Neuron (in vitro differentiated cells): ENCODE results near the gene SEC24D.

Experiments used
- H2AFZ ChIP-seq: one replicate; pipeline ENCODE4 v1.6.1; 2013; ENCODE audit warnings: low read depth, mild to moderate bottlenecking, inconsistent platforms, low read length, moderate library complexity
- H3K27me3 ChIP-seq: one replicate; pipeline ENCODE4 v1.6.1; 2013; ENCODE audit warnings: low read length; ENCODE audit not compliant: insufficient read depth
- H3K36me3 ChIP-seq: one replicate; pipeline ENCODE4 v1.6.1; 2013; ENCODE audit warnings: low read length; ENCODE audit not compliant: insufficient read depth
- H3K4me1 ChIP-seq: one replicate; pipeline ENCODE4 v1.6.1; 2013; ENCODE audit warnings: low read length; ENCODE audit not compliant: insufficient read depth
- H3K4me3 ChIP-seq: 2 replicates; pipeline ENCODE4 v1.5.1; 2013; ENCODE audit warnings: mild to moderate bottlenecking, low read length, moderate library complexity
- H3K9me3 ChIP-seq: one replicate; pipeline ENCODE4 v1.6.1; 2013; ENCODE audit warnings: low read length

The SEC24D gene

GRCh38 chr4:118742050-118742449 lies 93.9 kb downstream of the SEC24D start:
- Histone ChIP-seq H3K36me3 (peaks cover 2% of the 10 kb centered on the region), H3K9me3 (no peaks in the 10 kb centered on the region), H3K4me1 (peaks cover 16% of the 10 kb centered on the region), H3K27me3 (no peaks in the 10 kb centered on the region), H2AFZ (no peak overlapping the region), H3K4me3 (no peak overlapping the region)

- Histone ChIP-seq H3K36me3 (peaks cover 3% of the 10 kb centered on the region), H3K27me3 (no peaks in the 10 kb centered on the region), H3K9me3 (no peaks in the 10 kb centered on the region), H2AFZ (no peak overlapping the region), H3K4me3 (no peak overlapping the region), H3K4me1 (peaks cover 11% of the 10 kb centered on the region)
Observed at GRCh38 chr4:118741301-118741855, 94.5 kb downstream of the SEC24D start.

- Histone ChIP-seq H3K9me3 (no peaks in the 10 kb centered on the region), H3K4me3 (no peak overlapping the region)
Observed at GRCh38 chr4:118740869-118741268, 95.1 kb downstream of the SEC24D start.

GRCh38 chr4:118739022-118739713 lies 96.8 kb downstream of the SEC24D start:
- no peak overlapping the region for H3K4me3 ChIP-seq
- no peaks in the 10 kb centered on the region for H3K9me3 ChIP-seq
- H3K27me3 ChIP-seq: no peaks in the 10 kb centered on the region
- H2AFZ ChIP-seq: no peak overlapping the region
- peaks cover 9% of the 10 kb centered on the region for H3K4me1 ChIP-seq
- peaks cover 3% of the 10 kb centered on the region for H3K36me3 ChIP-seq

More at GRCh38 chr4:118740869-118741268, 95.1 kb downstream of the SEC24D start:
- no peaks in the 10 kb centered on the region for H3K27me3 ChIP-seq
- H3K4me1 ChIP-seq: peaks cover 9% of the 10 kb centered on the region
- no peak overlapping the region for H2AFZ ChIP-seq
- H3K36me3 ChIP-seq: peaks cover 3% of the 10 kb centered on the region

DNA sequence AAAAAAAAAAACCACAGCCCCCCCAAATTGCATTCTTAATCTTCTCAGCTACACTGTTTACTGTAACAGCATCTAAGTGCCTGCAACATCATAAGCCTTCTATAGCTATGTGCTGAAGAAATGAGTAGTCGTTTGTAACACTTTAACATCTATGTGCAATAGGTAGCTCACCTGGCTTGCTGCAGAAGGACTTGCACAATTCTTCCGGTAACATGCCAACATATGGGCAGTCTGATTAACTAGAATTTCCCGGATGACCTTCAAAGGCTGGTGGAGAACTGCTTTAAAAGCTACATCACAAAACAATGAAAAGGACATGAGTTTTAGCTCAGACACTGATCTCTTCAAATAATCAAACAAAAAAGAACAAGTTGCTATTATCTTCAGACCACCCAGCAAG lies 97.8 kb downstream of the SEC24D start:
- no peak overlapping the region for H2AFZ ChIP-seq
- peaks cover 3% of the 10 kb centered on the region for H3K36me3 ChIP-seq
- no peaks in the 10 kb centered on the region for H3K27me3 ChIP-seq
- H3K9me3 ChIP-seq: no peaks in the 10 kb centered on the region
- H3K4me1 ChIP-seq: peaks cover 9% of the 10 kb centered on the region
- no peak overlapping the region for H3K4me3 ChIP-seq

- H3K27me3 ChIP-seq: no peaks in the 10 kb centered on the region
- peaks cover 9% of the 10 kb centered on the region for H3K4me1 ChIP-seq
- H3K4me3 ChIP-seq: no peak overlapping the region
- H3K9me3 ChIP-seq: no peaks in the 10 kb centered on the region
- H3K36me3 ChIP-seq: peaks cover 3% of the 10 kb centered on the region
- no peak overlapping the region for H2AFZ ChIP-seq
Observed at GRCh38 chr4:118736900-118737299, 99.0 kb downstream of the SEC24D start.

DNA sequence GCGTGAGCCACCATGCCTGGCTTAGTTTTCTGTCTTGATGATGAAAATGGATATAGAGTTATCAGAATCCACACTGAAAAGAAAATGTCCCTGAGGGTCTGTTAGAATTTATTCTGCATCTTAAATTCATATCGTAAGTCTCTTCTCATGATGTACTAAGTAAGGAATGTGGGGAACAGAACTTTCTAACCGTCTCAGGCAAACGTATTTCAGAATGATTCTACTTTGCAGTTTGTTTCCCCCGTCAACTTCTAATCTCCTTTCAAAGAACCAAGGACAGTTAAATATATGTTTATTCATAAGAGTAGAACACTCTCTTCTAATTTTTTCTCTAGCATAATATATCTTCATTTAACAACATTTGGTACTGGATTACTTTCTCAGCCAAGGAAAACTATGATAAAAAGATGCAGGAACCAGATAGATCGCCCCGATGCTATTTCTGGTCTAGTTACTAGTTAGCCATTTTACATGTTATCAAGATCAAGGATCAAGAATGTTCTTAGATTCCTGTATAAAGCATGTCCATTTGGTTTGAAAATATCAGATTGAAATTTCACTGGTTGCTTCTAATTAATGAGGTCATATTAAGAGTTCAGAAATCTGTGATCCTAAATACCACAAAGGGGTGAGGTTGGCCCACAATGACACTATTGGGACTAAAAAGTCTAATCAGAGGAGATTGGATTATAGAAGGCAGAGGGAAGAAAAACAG lies 101.3 kb downstream of the SEC24D start:
- no peaks in the 10 kb centered on the region for H3K27me3 ChIP-seq
- H2AFZ ChIP-seq: no peak overlapping the region
- no peaks in the 10 kb centered on the region for H3K9me3 ChIP-seq
- peaks cover 3% of the 10 kb centered on the region for H3K4me1 ChIP-seq
- H3K36me3 ChIP-seq: peaks cover 6% of the 10 kb centered on the region
- H3K4me3 ChIP-seq: no peak overlapping the region

DNA sequence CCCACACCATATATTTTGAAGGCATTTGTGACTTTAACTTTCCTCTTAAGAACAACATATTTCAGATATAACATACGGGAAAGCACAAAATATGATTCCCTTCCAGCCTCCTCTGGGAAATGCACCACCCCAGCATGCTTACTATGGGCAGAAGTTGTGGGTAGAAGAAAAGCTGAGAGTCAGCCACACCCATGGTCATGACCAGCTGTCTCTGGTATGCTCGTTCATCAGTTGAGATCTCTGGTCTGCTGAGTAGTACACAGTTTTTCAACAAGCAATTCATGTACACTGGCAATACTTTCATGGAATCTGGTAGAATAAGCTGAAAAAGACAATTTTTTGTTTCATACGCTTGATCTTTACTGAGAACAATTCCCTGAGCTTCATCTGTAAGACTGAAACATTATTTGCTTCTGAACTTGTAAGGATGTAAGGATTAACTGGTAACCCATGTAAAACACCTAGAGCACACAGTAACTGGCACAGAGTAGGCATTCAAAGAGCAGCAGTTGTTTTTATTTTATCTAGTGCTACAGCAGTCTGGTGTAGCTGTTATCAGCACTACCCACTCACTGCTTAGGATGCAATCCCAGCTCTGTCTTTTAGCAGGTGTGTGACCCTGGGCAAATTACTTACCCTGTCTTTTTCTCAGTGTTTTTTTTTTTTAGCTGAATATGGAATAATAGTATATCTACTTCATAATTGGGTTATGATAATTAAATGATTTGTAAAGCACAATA lies 103.2 kb downstream of the SEC24D start:
- Histone ChIP-seq H3K36me3 (peaks cover 7% of the 10 kb centered on the region), H3K9me3 (no peaks in the 10 kb centered on the region), H3K4me3 (no peak overlapping the region)

DNA sequence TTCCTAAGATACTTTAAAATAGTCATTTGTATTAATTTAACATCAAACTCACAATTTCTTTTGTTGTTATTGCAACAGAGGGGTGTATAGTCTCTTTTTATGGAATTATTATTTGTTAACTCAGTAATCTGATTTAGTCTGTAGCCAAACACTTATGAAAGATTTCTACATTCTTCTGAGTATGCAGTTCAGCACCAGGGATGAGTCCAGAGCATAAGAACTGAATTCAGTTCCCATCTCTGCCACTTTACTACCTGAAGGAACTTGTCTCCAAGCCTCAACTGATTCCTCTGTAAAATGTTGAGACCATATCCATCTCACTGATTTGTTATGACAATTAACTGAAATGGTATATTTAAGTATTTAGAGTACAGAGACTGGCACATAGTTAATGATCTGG lies 105.2 kb downstream of the SEC24D start:
- no peaks in the 10 kb centered on the region for H3K4me1 ChIP-seq
- H3K36me3 ChIP-seq: peaks cover 8% of the 10 kb centered on the region
- H3K27me3 ChIP-seq: no peaks in the 10 kb centered on the region
- H3K4me3 ChIP-seq: no peak overlapping the region
- H3K9me3 ChIP-seq: no peaks in the 10 kb centered on the region
- H2AFZ ChIP-seq: no peak overlapping the region

More for the DNA sequence above, 103.2 kb downstream of the SEC24D start:
- Histone ChIP-seq H3K4me1 (no peaks in the 10 kb centered on the region), H2AFZ (no peak overlapping the region), H3K27me3 (no peaks in the 10 kb centered on the region)

DNA sequence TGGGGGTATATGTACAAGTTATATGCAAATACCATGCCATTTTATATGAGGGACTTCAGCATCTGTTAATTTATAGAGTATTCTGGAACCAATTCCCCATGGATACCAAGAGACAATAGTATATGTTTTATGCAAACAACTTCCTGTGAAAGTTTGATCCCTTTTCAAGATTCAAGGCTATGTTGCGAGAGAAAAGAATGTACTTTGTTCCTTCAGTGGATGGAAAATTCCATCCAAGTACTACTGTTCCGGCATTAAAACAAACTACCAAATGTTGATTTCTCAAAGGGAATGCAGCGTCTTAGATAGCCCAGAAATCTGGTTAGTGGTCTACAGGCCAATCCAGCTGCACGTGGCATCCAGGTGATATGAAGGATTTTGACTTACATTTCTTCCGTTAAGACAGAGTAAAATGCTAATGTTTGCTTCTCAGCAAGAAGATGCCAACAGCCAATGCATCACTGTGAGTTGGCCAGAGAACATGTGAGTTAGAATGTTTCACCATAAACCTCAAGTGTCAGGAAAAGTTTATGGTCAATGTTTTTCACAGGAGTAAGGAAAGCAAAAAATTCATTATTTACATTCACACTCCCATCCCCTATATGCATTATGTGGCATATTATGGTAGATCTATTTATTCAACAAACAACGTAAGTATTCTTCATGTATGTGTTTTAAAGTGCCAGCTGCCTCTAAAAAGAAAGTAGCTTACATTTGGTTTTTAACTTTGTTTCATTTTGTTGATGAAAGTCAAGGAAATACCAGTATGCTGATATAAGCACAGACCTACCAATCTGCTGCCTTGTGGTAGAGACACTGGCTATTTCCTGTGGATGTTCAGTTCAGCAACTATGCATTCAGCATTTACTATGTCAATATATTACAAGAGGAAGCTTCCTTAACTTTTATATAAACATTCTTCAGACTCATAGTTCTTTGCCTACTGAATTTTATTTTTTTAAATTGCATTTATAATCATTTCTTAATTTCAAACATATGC lies 106.3 kb downstream of the SEC24D start:
- Histone ChIP-seq H3K9me3 (no peaks in the 10 kb centered on the region), H2AFZ (no peak overlapping the region), H3K27me3 (no peaks in the 10 kb centered on the region), H3K36me3 (peaks cover 8% of the 10 kb centered on the region), H3K4me1 (no peaks in the 10 kb centered on the region), H3K4me3 (no peak overlapping the region)

DNA sequence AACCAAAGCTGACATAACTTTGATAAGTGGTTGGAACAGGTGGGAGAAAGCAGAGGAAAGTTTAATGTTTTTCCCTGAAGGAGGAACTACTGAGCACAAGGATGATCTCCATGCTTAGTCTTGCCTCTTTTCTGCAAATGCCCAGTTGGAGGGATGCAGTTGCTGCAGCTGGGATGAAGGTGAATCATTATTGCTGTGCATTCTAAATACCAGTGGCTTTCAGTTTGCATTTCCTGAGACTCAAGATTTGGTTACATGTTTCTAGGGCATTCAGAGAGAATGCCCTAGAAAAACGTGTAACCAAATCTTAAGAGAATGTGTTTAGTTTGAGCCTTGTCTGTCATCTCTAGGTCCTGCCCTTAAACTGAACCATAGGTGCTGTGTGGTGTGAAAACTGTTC lies 108.6 kb downstream of the SEC24D start:
- H3K4me3 ChIP-seq: no peak overlapping the region
- no peaks in the 10 kb centered on the region for H3K9me3 ChIP-seq
- H3K27me3 ChIP-seq: no peaks in the 10 kb centered on the region
- H3K4me1 ChIP-seq: peaks cover 2% of the 10 kb centered on the region
- H3K36me3 ChIP-seq: peaks cover 8% of the 10 kb centered on the region
- no peak overlapping the region for H2AFZ ChIP-seq

GRCh38 chr4:118723369-118723768 lies 112.6 kb downstream of the SEC24D start:
- H3K4me1 ChIP-seq: peaks cover 2% of the 10 kb centered on the region
- peaks cover 5% of the 10 kb centered on the region for H3K36me3 ChIP-seq
- no peaks in the 10 kb centered on the region for H3K9me3 ChIP-seq
- H2AFZ ChIP-seq: no peak overlapping the region
- H3K27me3 ChIP-seq: no peaks in the 10 kb centered on the region
- H3K4me3 ChIP-seq: no peak overlapping the region
